ENCODE data around the gene PODXL2.
"Not testable (repeated sequence)": the region's sequence is repeated elsewhere in the genome, so short reads cannot be mapped to it uniquely, and the experiment has no call there.

PODXL2 gene

GRCh38 chr3:127688022-127688415, 59.0 kb downstream of the PODXL2 start:
- DNase-seq (ENCODE audit: low read depth in 2 of 2, low spot score in 1 of 2) = no peak

DNA sequence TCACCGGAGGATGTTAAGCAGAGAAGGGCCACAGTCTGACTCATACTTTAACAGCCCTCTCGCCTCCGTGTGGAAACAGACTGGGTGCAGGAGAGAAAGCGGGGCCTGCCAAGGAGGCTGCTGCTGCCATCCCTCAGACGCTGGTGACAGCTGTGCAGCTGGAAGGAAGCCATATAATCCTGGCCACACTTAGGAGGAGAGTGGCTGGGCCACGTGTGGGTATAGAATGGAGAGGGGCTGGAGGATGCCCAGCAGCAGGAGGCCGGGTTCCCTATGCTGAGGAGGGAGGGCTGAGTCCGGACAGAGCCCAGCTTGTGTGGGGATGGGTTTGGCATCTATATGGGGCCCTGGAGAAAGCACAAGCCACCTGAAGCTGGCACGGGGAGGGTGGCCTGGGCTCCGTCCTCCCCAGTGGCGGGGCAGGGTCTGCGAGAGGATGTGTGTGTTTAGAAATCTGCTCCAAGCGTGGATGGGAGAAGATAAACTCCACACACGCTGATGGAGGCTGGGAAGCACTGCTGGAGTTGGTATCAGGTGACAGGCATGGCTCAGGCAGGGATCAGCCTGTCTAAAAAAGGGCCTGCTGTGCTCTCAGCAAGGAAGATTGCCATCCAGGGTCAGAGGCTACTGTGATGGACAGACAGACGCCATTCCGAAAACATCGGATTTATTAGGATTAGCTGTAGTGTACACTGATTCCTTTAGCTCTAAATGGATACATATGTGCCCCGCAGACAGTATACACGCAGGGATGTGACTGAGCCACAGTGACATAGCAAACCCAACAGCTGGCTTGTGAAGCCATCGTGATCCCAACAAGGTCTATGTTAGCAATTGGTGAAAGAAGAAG, 59.7 kb downstream of the PODXL2 start:
- DNase-seq (ENCODE audit: low read depth in 2 of 2, low spot score in 1 of 2) = no peak

- DNase-seq (ENCODE audit: low read depth in 2 of 2, low spot score in 1 of 2) = no peak
Measured at GRCh38 chr3:127689266-127689860, 60.4 kb downstream of the PODXL2 start.

- no peak for DNase-seq (ENCODE audit: low read depth in 2 of 2, low spot score in 1 of 2)
Measured at GRCh38 chr3:127690106-127690505, 61.1 kb downstream of the PODXL2 start.

- no peak for DNase-seq (ENCODE audit: low read depth in 2 of 2, low spot score in 1 of 2)
Measured at GRCh38 chr3:127690823-127691452, 62.0 kb downstream of the PODXL2 start.

DNA sequence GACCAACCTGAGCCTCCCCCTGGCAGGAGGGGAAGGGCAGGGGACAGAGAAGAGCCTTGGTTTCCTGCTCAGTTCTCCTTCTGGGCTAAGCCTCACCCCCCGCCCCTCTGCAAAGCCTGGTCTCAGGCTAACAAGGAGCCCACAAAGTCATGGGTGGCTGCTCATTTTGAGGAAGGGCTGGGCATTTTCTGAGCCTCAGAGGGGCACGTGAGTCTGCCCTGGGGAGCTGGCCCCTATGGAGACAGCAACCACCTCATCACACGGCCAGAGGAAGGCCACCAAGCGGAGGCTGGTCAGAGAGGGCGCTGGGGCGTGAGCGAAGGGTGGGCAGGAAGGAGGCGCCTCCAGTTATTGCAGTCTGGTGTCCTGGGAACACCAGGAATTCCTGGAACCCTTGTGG, 62.5 kb downstream of the PODXL2 start:
- no peak for DNase-seq (ENCODE audit: low read depth in 2 of 2, low spot score in 1 of 2)

DNA sequence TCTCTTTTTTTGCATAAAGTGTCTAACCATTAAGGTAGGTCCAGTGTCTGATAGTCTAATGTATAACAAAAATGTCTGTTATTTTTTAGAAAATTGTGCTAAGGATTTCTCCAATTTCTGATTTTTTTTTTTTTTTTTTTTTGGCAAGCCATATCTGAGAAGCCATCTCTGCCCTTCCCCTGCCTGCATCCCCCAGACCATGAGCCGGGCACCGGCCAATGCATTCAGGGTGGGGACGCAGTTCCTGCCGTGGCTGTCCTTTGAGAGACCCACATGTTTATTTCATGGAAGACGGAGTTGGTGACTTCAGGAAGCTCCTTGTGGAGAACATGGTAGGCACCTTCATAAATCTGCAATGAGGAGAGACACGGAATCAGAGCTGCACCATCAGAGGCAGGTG, 63.0 kb downstream of the PODXL2 start:
- DNase-seq (ENCODE audit: low read depth in 2 of 2, low spot score in 1 of 2) = no peak

- DNase-seq (ENCODE audit: low read depth in 2 of 2, low spot score in 1 of 2) = no peak
Measured at GRCh38 chr3:127692501-127693335, 63.7 kb downstream of the PODXL2 start.

DNA sequence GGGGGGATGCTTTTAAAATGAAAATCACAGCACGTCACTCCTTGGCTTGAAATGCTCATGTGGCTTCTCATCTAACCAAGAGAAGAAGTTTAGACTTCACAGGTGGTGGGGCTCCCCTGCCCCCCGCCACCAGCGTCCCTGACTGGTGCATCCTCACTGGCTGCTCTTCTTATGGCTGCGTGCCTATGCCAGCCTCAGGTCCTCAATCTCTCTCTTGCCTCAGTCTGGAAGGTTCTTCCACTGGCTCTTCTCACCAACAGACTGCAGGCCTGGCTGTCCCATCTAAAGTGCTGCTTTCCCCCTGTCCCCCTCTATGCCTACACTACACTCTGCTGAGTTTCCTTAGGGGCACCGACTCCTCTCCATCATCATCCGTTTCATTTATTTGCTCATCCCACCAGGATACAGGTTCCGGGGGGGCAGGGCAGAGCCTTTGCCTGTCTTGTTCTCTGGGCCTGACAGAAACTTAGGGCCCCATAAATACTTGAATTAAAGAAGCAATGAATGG, 64.4 kb downstream of the PODXL2 start:
- no peak for DNase-seq (ENCODE audit: low read depth in 2 of 2, low spot score in 1 of 2)

- DNase-seq (ENCODE audit: low read depth in 2 of 2, low spot score in 1 of 2) = no peak
Measured at GRCh38 chr3:127694467-127695215, 65.7 kb downstream of the PODXL2 start.

DNA sequence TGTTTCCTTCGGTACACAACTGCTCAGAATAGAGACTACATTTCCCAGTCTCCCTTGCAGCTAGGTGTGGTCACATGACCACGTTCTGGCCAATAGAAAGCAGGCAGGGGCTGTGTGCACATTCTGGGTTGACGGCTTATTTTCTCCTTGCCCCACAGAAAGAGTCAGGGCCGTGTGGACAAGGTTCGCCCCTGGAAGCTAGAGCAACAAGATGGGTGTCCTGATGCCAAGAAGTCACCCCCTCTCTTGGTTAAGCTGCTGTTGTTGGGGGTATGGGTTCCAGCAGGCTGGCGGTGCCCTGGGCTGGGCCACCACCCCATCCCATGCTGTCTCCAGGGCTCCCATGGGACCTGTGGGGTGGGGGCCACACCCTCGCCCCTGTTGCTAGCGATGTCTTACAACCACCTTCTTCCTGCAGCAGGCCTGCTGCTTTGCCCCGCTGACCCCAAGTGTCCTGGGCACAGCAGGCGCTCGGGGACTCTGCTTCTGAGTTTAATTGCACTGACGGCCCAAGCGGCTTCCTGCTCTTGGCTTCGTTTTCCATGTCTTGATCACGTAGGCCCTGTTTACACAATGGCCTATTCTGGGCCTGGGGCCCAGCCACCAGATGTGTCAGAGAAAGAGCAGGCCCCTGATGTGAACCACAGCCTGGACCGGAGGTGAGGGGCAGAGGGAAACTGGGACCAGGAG, 68.7 kb downstream of the PODXL2 start:
- no peak for DNase-seq (ENCODE audit: low read depth in 2 of 2, low spot score in 1 of 2)

DNA sequence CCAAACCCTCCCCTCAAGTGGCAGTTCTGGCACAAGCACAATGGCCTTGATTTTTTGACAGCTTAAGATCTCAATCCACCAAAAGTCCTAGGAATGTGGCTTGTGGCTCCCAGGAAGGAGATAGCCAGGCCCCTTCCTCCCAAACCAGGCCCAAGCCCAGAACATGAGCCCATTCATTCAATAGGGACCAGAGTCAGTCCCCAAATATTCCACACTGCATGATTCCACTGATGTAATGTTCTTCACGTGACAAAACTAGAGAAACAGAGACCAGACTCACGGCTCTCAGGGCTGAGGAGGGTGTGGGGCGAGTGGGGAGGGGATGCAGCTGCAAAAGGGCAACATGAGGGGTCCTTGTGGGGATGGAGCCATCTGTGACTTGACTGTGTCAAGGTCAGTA, 69.3 kb downstream of the PODXL2 start:
- no peak for DNase-seq (ENCODE audit: low read depth in 2 of 2, low spot score in 1 of 2)

- no peak for DNase-seq (ENCODE audit: low read depth in 2 of 2, low spot score in 1 of 2)
Measured at GRCh38 chr3:127698691-127699415, 69.9 kb downstream of the PODXL2 start.

- DNase-seq (ENCODE audit: low read depth in 2 of 2, low spot score in 1 of 2) = no peak
Measured at GRCh38 chr3:127699416-127700300, 70.7 kb downstream of the PODXL2 start.

DNA sequence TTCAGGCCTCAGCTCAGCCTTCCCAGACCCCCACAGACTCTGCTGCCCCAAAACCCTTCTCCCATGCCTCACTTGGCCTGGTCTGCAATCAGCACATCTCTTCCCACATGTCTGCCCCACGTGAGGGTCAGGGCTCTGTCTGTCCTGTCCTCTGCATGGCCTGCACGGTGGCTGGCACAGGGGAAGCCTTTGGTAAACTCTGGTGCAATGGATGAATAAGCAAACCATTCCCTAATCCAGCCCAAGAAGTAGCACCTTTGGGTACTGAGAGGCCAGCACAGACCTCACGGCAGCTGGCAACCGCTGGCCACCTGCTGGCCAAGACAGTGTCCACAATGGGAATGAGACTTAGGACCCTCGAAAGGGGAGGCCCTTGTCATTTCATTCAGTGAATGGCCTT, 71.4 kb downstream of the PODXL2 start:
- DNase-seq (ENCODE audit: low read depth in 2 of 2, low spot score in 1 of 2) = no peak

DNA sequence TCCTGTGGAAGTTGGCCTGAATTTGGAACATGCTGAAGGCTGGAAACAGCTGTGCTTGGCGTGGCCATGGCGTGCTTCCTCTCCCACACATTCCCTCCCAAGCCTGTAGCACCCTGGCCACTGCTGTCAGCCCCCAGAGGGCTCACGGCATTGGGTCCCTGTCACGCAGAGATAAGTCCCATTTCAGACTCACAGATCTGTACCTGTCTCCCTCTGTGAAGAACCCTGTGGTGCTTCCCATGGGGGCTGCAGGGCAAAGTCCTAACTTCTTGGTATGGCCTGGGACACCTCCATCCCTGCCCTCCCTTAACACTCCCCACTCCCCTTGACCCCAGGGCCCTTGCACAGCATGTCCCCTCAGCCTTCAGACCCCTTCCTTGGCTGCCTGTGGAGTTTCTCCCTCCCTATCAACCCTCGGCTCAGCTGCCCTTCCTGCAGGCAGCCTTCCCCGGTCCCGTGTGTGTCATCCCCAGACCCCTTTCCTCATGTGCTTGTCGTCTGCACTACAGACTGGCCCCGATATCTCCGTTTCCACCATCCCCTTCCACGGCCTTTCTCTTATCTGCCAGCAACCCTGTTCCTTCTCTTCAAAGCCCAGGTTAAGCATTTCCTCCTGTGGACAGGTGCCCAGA, 72.4 kb downstream of the PODXL2 start:
- no peak for DNase-seq (ENCODE audit: low read depth in 2 of 2, low spot score in 1 of 2)

DNA sequence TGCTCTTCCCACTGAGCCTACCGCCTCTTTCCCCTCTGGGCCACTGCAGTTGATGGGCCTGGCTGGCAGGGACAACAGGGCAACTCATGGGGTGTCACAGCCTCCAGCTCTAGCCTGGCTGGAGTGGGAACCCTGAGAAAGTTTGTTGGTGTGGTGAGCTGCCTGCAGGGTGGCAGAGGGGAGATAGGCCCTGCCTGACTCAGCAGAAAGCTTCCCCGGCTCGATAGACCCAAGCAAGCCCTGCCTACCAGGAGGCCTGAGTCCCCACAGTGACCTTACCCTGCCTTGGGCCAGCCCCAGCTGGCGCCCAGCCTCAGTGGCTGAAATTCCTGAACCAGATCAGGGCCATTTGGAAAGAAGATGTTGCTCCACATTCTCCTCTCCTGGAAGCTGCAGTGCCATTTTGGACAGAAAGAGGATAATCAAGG, 73.2 kb downstream of the PODXL2 start:
- DNase-seq (ENCODE audit: low read depth in 2 of 2, low spot score in 1 of 2) = no peak

DNA sequence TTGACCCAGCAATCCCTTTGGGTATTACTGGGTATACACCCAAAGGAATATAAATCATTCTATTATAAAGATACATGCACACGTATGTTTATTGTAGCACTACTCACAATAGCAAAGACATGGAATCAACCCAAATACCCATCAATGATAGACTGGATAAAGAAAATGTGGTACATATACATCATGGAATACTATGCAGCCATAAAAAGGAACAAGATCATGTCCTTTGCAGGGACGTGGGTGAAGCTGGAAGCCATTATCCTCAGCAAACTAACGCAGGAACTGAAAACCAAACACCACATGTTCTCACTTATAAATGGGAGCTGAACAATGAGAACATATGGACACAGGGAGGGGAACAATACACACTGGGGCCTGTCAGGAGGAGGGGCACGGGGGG, 75.9 kb downstream of the PODXL2 start:
- not testable (repeated sequence) for DNase-seq (ENCODE audit: low read depth in 2 of 2, low spot score in 1 of 2)
